HepG2 (cell line): ENCODE data around the gene SECTM1. TPM values are rescaled to one million over a fixed set of nuclear protein-coding genes. Genes with fewer than 3 reads are reported as not detected.

ENCODE experiments used
- ETV5 ChIP-seq: IDR thresholded peaks from 2 replicates; pipeline ENCODE4 v1.6.1; 2018; ENCODE audit warnings: missing biosample characterization, missing genetic modification reagents, inconsistent platforms, borderline replicate concordance
- FOXJ3 ChIP-seq: sonication (generic); formaldehyde crosslinking; IDR thresholded peaks from 2 replicates; pipeline ENCODE4 v1.4.0; 2020; ENCODE audit warnings: missing genetic modification reagents, mild to moderate bottlenecking, borderline replicate concordance
- GATAD2A ChIP-seq: IDR thresholded peaks from 2 replicates; pipeline ENCODE4 v1.6.1; 2016
- MATR3 ChIP-seq: sonication (generic); formaldehyde crosslinking; IDR thresholded peaks from 2 replicates; pipeline ENCODE4 v1.4.0; 2020; ENCODE audit warnings: missing genetic modification reagents
- MED8 ChIP-seq: sonication (generic); formaldehyde crosslinking; IDR thresholded peaks from 2 replicates; pipeline ENCODE4 v1.8.1; 2023; ENCODE audit warnings: mild to moderate bottlenecking, missing genetic modification reagents; ENCODE audit not compliant: insufficient replicate concordance
- NR2F2 ChIP-seq: IDR thresholded peaks from 2 replicates; pipeline ENCODE4 v1.6.1; 2012; ENCODE audit warnings: low read depth, inconsistent platforms, borderline replicate concordance
- PAXIP1 ChIP-seq: sonication (generic); formaldehyde crosslinking; conservative IDR thresholded peaks from 2 replicates; pipeline ENCODE4 v1.4.0; 2020; ENCODE audit warnings: mild to moderate bottlenecking, missing genetic modification reagents, moderate library complexity
- SOX6 ChIP-seq, 2 experiments: fragments of 450-650 bp in 1 of 2; sonication (generic) in 1 of 2; formaldehyde crosslinking in 1 of 2; IDR thresholded peaks; 2 replicates each; pipeline versions ENCODE4 v1.4.0 to v1.6.1; 2017 to 2020; ENCODE audit warnings: antibody characterized with exemption in 1 of 2, mild to moderate bottlenecking in 1 of 2, missing genetic modification reagents in 1 of 2
- ZFP36L1 ChIP-seq: sonication (generic); formaldehyde crosslinking; IDR thresholded peaks from 2 replicates; pipeline ENCODE4 v1.8.0; 2022; ENCODE audit warnings: mild to moderate bottlenecking, missing genetic modification reagents, moderate library complexity
- ZNF274 ChIP-seq: sonication (generic); formaldehyde crosslinking; IDR thresholded peaks from 2 replicates; pipeline ENCODE4 v1.5.1; 2020; ENCODE audit warnings: mild to moderate bottlenecking, missing genetic modification reagents
- ZNF331 ChIP-seq: sonication (generic); formaldehyde crosslinking; IDR thresholded peaks from 2 replicates; pipeline ENCODE4 v1.4.0; 2020; ENCODE audit warnings: missing genetic modification reagents
- ZNF574 ChIP-seq: sonication (generic); formaldehyde crosslinking; IDR thresholded peaks from 2 replicates; pipeline ENCODE4 v1.4.0; 2020; ENCODE audit warnings: missing genetic modification reagents
- ZNF674 ChIP-seq: sonication (generic); formaldehyde crosslinking; IDR thresholded peaks from 2 replicates; pipeline ENCODE4 v1.5.0; 2020; ENCODE audit warnings: low read depth, mild to moderate bottlenecking, missing genetic modification reagents
- ZNF816 ChIP-seq: sonication (generic); formaldehyde crosslinking; IDR thresholded peaks from 2 replicates; pipeline ENCODE4 v1.8.0; 2022; ENCODE audit warnings: missing genetic modification reagents, mild to moderate bottlenecking, borderline replicate concordance
- polyA plus RNA-seq, 8 experiments: library from polyadenylated mRNA; depleted of rRNA in 3 of 8; stranded (reverse) in 7 of 8; unstranded in 1 of 8; fragments of >200 nt; fragmentation: Illumina TruSeq in 4 of 8; extraction: Trizol in 4 of 8; gene quantifications; 2 replicates each; pipeline versions ENCODE4 v1.2.1 to v1.2.3, GENCODE V29; 2011 to 2016; ENCODE audit warnings: low read depth in 4 of 8, missing spikeins in 1 of 8, mixed read lengths in 1 of 8; ENCODE audit not compliant: insufficient read depth in 1 of 8
- total RNA-seq, 5 experiments: library from RNA; depleted of rRNA; stranded (reverse); fragments of >200 nt; fragmentation: Illumina TruSeq; extraction: Trizol; gene quantifications; 2 replicates each; pipeline ENCODE4 v1.2.3, GENCODE V29; 2016; ENCODE audit warnings: low read depth in 1 of 5
- TF ChIP-seq, protein P1 (sequence below): sonication (generic); formaldehyde crosslinking; conservative IDR thresholded peaks from 2 replicates; pipeline ENCODE4 v1.4.0; 2020; ENCODE audit warnings: missing genetic modification reagents
- TF ChIP-seq, protein P2 (sequence below): sonication (generic); IDR thresholded peaks from 2 replicates; pipeline ENCODE4 v1.6.1; 2016; ENCODE audit warnings: low read depth, borderline replicate concordance

SECTM1 gene
- total and polyA plus RNA-seq, 2 of the 13 experiments (the other 11 are each of a cell fraction or from before 2014, with no cell fraction given): 3.5 to 5.3 TPM

DNA sequence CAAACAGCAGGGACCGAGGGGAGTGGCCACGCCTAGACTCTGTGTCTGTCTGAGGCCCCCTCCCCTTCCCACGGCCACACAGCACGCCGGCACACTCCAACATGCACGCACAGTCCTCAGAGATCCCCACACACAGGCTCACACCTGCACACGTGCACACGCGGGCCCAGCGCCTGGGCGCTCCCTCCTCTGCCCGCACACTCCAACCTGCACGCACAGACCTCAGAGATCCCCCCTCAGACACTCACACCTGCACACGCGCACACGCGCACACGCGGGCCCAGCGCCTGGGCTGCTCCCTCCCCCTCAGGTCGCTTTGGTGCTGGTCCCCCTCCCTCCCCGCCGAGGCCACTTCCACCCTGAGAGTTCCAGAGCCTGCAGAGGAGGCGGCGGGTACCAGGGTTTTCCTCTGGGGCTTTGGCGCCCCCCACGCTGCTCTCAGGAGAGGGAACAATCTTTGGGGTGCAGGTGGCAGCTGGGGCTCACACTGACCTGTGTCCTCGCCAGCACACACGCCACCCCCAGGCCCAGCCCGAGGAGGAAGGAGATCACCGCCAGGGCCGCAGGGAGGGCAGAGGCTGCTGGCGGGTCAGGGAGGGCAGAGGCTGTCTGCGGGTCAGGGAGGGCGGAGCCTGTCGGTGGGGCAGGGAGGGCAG, 17.7 kb downstream of the SECTM1 start (continued):
- TF ChIP-seq, protein P1, sequence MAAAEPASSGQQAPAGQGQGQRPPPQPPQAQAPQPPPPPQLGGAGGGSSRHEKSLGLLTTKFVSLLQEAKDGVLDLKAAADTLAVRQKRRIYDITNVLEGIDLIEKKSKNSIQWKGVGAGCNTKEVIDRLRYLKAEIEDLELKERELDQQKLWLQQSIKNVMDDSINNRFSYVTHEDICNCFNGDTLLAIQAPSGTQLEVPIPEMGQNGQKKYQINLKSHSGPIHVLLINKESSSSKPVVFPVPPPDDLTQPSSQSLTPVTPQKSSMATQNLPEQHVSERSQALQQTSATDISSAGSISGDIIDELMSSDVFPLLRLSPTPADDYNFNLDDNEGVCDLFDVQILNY: no peak
- TF ChIP-seq SOX6 (IDR thresholded peaks at IDR 0.05): no peak
- 0 out of 2 replicates have a peak, but pooled peaks have one; percentile 20 for TF ChIP-seq SOX6 (CRISPR knock-in tag; IDR thresholded peaks at IDR 0.05)
- TF ChIP-seq ETV5 (CRISPR knock-in tag): no peak
- TF ChIP-seq ZNF274 (CRISPR knock-in tag): 0 out of 2 replicates have a peak, but pooled peaks have one; percentile 51
- TF ChIP-seq, protein P2, sequence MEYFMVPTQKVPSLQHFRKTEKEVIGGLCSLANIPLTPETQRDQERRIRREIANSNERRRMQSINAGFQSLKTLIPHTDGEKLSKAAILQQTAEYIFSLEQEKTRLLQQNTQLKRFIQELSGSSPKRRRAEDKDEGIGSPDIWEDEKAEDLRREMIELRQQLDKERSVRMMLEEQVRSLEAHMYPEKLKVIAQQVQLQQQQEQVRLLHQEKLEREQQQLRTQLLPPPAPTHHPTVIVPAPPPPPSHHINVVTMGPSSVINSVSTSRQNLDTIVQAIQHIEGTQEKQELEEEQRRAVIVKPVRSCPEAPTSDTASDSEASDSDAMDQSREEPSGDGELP: no peak
- no peak for TF ChIP-seq ZNF574 (CRISPR knock-in tag)
- TF ChIP-seq NR2F2: no peak
- TF ChIP-seq GATAD2A (CRISPR knock-in tag): peak; percentile 28; the same call in 1 of the 2 replicates
- TF ChIP-seq PAXIP1 (CRISPR knock-in tag): 0 out of 2 replicates have a peak, but pooled peaks have one; percentile 32
- TF ChIP-seq MED8: peak; percentile 63
- no peak for TF ChIP-seq ZNF331 (CRISPR knock-in tag)
- TF ChIP-seq ZFP36L1: no peak
- TF ChIP-seq ZNF674: no peak
- no peak for TF ChIP-seq FOXJ3 (CRISPR knock-in tag)
- no peak for TF ChIP-seq ZNF816 (CRISPR knock-in tag)
- no peak for TF ChIP-seq MATR3
